Measurements from ENCODE around the gene RBM15.

RBM15 gene

GRCh38 chr1:110338886-110339406 lies at the start of gene RBM15:
Gene RBM15 (plus strand): TSS chr1:110339377. CDS start chr1:110339406, 29 bp downstream.
- peak; percentile 99 for DNase-seq

- DNase-seq: no peak
Measured at GRCh38 chr1:110291241-110292030, 47.7 kb upstream of the RBM15 start.

GRCh38 chr1:110292031-110292741 lies 47.0 kb upstream of the RBM15 start:
- DNase-seq: no peak

DNA sequence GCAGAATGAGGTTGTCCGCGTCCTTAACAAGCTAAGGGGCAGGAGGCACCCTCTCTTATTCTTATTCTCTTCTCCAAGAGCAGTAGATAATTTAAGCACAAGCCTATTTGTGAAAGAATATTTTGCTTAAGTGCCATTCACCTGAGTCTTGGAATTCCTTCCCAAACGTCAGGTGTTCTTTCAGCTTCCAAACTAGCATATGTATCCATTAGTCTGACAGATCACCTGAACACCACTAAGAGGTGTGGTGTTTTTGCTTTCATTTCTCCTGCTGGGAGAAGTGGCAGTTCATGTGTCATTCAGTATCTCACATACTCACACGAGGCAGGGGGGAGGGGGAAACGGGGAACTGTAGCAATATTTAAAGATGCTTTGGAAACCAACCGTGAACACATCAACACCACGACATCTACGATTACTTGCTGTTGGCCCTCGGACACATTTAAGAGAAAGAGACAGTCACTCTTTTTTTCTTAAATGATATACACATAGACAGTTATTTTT lies 45.5 kb upstream of the RBM15 start:
- no peak for DNase-seq

DNA sequence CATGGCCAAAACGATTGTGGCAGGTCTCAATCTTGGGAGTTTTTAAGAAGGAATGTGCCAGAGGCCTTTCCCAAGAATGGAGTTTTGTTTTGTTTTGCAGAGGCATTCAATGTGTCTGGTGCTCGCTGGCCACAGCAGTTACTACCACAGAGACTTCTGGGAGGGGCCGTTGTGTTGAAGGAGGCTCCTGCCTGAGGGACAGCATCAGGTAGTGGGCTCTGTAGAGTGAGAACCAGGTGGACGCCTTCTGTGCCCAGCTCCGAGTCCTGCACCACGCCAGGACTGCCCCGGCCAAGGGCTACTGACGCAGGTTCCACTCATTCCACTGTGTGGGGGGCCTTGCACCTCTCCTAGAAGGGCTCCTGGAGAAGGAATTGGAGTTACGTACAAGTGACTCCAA lies 44.9 kb upstream of the RBM15 start:
- DNase-seq: no peak

DNA sequence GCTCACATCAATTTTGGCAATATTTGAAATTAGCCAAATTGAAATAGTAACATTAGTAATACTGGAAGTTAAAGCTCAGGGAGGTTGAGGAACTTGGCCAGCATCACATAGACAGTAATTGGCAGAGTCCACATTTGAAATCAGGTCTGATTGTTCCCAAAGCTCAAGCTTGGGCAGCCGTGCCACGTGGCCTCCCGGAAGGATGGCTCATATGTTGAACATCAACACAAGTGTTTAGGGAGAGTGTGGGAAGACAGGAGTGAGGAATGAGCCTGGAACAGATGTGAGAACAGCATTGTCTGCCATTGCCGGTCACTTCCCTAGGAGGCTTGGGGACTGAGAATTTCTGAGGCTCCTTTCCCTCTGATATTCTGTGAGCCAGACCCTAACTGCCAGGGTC lies 40.2 kb upstream of the RBM15 start:
- DNase-seq: no peak

DNA sequence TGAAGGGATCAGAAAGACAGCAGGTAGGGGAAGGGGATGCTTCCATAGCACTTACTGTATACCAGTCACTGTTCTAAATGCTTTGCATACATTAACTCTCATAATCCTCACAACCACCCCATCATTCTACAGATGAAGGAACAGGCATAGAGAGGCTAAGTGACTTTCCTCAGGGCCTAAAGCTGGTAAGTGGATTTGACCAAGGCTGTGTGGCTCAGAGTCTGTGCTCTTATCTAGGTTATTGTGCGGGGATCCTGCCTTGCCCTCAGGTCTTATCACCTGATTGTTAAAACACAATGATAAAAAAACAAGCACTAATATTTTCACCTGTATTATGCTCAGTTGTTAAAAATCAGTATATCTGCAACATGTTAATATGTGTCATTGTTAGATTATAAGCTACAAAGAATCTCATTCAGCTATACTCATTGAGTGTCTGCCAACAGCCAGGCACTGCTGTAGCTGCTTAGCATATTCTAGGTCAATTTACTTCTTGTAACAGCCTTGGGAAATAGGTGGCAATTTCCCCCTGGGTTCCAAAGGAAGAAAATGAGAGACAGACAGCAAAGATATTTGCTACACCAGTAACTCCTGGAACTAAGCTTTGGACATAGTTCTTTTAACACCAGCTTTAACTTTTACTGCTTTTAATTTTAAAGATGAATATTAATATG lies 38.6 kb upstream of the RBM15 start:
- no peak for DNase-seq

GRCh38 chr1:110302836-110303235 lies 36.3 kb upstream of the RBM15 start:
- no peak for DNase-seq

- DNase-seq: no peak
Measured at GRCh38 chr1:110305900-110306420, 33.2 kb upstream of the RBM15 start.

DNA sequence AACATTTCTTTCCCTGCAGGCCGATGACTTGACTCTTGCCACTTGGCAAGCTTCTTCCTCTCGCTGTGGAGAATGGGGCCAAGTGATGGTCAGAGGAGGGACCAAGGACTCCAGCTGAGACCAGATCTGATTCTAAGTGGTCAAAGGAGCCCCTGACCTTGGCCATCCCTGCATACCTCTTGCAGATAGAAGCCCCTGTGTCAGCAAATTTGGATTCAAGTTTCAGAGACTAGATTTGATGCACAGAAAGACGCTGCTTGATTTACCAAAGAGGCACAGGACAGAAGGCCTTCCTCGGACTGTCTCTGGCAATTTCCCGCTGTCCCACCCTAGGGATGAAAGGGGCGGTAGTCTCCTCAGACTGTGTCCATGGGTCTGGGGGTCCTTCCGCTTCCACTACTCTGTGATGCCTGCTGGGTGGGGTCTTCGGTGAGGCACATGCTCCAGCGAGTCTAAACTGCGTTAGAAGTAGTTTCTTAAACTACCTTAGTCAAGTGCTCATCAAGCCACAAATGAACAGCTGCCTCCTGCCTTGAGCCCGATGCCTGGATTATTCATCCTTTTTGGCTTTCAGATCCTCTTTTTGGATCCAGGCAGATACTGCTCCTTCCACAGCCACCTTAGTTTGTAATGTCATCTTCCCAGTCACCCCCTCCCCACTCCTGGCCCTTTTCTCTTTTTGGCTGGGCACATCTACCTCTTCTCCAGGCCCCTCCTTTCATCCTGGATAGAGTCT lies 31.8 kb upstream of the RBM15 start:
- DNase-seq: no peak

DNA sequence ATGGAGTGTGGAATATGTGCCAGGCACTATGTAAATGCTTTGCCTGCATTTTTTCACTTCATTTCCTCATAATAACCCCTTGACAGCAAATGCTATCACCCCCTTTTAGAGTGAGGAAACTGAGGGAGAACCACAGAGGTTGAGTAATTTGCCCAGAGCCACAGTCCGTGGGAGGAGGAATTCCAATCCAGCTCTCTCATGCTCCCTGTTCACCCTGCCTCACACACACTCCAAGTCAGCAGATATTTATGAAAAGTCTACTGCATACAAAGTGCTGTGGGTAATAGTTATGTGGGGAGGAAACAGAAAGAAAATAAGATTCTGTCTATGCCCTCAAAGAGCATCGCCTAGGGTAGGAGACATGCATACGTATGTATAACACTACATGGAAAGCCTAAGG lies 30.9 kb upstream of the RBM15 start:
- no peak for DNase-seq

DNA sequence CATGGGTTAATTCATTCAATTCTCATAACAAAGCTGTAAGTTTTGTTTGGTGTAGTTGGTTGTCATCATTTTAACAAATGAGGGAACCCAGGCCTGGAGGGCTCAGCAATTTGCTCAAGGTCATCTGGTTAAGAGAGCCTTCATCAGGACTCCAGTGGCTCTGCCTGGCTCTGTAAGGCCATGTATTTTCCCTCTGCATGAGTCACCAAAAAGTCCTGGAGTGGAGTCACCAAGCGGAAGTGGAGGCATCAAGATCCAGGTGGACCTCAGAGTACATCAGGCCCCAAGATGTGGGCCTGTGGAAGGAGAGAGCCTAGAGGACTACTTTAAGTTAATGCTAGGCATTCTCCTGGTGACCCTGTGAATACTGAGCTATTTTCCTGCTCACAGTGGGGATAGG lies 30.0 kb upstream of the RBM15 start:
- DNase-seq: no peak

- DNase-seq: no peak
Measured at GRCh38 chr1:110309767-110310166, 29.4 kb upstream of the RBM15 start.

- DNase-seq: no peak
Measured at GRCh38 chr1:110310300-110310699, 28.9 kb upstream of the RBM15 start.

GRCh38 chr1:110312188-110313121 lies 26.7 kb upstream of the RBM15 start:
- DNase-seq: peak; percentile 62

DNA sequence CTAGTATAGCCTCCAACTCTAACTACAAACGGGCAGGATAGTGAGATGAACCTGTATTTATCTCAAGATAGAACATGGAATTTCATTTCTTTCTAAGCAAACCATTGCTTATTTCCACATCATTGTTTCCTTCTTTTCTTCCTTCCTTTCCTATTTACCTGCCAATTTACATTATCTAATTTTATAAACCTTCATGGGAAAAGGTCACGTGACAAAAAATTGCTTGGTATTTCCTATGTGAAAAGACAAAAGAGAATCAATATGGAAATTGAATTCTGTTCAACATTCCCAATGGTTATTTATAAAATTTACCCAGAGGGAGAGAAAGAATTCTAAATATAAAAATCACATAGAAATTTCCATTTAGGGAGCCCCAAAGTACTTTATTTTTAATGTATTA lies 22.4 kb upstream of the RBM15 start:
- no peak for DNase-seq

- DNase-seq: no peak
Measured at GRCh38 chr1:110318046-110318445, 21.1 kb upstream of the RBM15 start.

DNA sequence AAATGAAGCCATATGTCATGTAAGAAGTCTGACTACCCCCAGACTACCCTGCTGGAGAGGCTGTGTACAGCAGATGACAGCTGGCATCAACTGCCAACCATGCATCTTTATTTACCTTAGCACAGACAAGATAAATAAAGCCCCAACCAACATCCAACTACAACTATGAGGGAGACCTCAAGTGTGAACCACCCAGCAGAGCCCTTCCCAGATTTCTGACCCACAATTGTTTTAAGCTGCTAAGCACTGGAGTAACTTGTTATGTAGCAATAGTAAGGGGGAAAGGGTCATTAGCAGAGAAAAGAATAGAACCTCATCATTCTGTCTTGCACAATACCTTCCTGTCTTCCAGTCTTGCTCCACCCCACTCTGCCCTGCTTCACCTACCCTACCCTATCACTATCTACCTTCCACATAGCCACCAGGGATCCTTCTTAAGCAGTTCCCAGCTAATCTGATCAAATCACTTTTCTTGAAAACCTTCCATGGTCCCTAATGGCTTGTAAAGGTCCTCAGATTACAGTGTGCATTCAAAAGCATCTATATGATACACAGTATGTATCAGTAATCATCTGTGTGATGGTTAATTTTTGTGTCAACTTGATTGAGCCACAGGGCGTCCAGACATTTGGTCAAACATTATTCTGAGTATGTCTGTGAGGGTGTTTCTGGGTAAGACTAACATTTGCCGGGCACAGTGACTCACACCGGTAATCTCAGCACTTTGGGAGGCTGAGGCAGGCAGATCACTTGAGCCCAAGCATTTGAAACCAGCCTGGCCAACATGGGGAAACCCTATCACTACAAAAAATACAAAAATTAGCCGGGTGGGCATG lies 19.6 kb upstream of the RBM15 start:
- no peak for DNase-seq

GRCh38 chr1:110320168-110320518 lies 19.0 kb upstream of the RBM15 start:
- DNase-seq: no peak

DNA sequence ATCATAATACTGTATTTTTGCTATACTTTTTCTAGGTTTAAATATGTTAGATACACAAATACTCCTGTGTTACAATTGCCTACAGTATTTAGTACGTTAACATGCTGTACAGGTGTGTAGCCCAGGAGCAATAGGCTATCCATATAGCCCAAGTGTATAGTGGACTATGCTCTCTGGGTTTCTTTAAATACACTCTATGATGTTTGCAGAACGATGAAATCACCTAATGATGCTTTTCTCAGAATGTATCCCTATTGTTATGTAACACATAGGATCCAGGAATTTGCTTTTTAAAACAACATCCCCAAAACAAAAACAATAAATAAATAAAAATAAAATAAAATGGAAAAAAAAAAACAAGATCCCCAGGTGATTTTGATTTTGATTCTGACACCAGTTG lies 18.1 kb upstream of the RBM15 start:
- no peak for DNase-seq

Data from left hindlimb (tissue), 1 donor.